Right lung (tissue), 10 donors: ENCODE results near the gene OR10A2. TPM values are rescaled to one million over a fixed set of nuclear protein-coding genes. Genes with fewer than 3 reads are reported as not detected.
"Not testable (repeated sequence)": the region's sequence is repeated elsewhere in the genome, so short reads cannot be mapped to it uniquely, and the experiment has no call there.

ENCODE experiments used
- DNase-seq, 2 donors: peaks; one replicate each; pipeline ENCODE4 v3.0.0-alpha.2; 2013
- long read RNA-seq, 8 donors: transcript quantifications; one replicate each; lab custom pipeline, GENCODE V29; 2026
- polyA plus RNA-seq, 5 donors: library from polyadenylated mRNA; unstranded; fragments of 120-200 nt; gene quantifications; one replicate each; pipeline versions ENCODE4 v1.2.1 to v1.2.3, GENCODE V29; 2013; ENCODE audit warnings: inconsistent platforms in 1 of 5, low replicate concordance in 1 of 5; ENCODE audit not compliant: insufficient read length in 5 of 5, insufficient read depth in 1 of 5

OR10A2 gene, protein sequence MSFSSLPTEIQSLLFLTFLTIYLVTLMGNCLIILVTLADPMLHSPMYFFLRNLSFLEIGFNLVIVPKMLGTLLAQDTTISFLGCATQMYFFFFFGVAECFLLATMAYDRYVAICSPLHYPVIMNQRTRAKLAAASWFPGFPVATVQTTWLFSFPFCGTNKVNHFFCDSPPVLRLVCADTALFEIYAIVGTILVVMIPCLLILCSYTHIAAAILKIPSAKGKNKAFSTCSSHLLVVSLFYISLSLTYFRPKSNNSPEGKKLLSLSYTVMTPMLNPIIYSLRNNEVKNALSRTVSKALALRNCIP
- polyA plus RNA-seq: under 1 TPM in 1 of 5 donors, not detected in 4; 0.04 TPM
- long read RNA-seq, donor 1: 0 reads
- long read RNA-seq, donor 2: 0 reads
- long read RNA-seq, donor 3: 0 reads
- long read RNA-seq, donor 4: 0 reads
- long read RNA-seq, donor 5: 0 reads
- long read RNA-seq, donor 6: 0 reads
- long read RNA-seq, donor 7: 0 reads
- long read RNA-seq, donor 8: 0 reads

- no peak for DNase-seq
Observed at GRCh38 chr11:6862961-6863360, at the start of gene OR10A2. Gene OR10A2 (plus strand): TSS chr11:6863057. CDS start chr11:6869755, 6,698 bp downstream.

GRCh38 chr11:6813656-6814055, 49.2 kb upstream of the OR10A2 start:
- no peak for DNase-seq

DNA sequence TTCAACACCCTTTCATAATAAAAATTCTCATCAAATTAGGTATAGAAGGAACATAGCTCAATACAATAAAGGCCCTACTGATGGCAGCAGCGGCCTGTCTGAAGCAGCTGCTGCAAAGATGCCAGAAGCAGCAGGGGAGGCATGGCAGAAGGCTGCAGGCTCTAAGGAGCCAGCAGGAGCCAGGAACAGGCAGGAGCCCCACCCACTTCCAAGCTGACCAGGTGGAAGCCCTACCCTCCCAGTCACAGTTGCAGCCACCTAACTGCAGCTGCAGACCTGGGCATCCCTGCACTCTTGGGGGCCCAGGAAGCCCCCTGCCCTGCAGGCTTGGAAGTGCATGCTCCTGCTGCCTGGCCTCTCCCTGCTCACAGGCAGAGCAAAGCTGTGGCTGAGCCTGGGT, 45.2 kb upstream of the OR10A2 start:
- no peak for DNase-seq

DNA sequence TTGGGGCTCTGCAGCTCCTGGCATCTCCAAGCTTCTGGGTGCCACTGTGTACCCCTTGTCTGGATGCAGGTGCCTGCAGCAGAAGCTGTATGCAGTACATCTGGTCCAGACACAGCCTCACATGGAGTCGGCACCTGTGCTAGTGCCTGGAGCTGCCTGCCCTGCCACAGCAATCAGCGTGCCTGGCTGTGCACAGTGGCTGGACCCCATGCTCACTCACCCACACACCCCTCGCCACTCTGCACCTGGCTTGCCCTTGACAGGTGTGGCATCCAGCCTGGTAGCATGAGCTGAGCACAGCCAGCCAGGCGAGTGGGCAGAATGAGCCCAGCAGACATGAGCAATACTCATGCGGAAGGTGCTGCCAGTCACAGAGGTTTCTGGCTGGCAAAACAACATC, 43.9 kb upstream of the OR10A2 start:
- no peak for DNase-seq

GRCh38 chr11:6824136-6824823, 38.6 kb upstream of the OR10A2 start:
- DNase-seq: no peak

- no peak for DNase-seq
Observed at GRCh38 chr11:6825231-6825744, 37.6 kb upstream of the OR10A2 start.

DNA sequence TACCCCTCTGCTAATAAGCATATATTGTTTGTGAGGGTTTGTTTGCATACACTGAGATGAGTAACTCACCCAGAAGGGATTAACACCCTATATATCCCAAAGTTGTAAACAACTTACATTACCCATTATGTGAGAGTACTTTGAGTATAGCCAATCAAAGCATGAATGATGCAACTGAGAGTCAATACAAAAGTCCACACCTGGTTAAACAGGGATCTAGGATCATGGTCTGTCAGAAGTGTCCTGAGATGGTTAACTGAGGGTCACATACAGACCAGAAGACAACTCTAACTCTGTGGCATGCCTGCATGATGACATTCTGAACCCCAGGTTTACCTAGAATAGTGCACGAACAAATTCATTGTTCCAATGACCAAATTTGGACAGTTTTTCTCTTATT, 34.8 kb upstream of the OR10A2 start:
- DNase-seq: no peak

DNA sequence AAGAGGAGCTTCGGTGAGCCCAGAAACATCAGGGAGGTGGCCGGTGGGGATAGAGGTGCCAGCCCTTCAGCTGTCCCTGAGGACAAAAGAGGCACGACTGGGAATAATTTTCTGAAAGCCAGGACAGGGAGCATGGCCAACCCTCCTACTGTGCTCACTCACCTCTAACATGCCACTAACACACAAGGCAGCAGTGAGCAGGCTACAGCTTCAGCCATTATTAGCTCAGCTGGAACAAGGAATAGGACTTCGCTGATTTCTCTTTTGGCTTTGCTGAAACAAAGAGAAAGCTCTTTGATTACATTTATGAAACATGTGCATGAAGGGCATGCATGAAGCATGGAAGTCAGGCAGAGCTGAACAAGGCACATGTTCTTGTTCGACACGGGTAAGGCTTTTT, 29.5 kb upstream of the OR10A2 start:
- no peak for DNase-seq

GRCh38 chr11:6834021-6834420, 28.8 kb upstream of the OR10A2 start:
- no peak for DNase-seq

DNA sequence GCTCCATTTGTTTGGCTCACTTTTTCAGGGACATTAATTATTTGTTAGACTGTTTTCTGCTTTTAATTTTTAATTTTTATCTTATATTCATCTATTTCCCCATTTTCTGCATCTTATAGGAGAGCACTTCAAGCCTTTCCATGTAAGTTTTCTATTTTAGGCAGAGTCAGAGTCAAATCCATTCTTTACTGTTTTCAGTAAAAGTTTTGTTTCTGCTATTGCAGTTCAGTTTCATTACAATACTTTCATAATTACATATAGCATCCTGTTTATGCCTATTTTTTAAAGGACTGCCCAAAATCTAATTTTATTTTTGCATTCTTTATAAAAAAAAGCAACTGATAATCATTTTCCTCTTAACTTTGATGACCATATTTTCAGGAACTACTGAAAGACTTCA, 21.2 kb upstream of the OR10A2 start:
- no peak for DNase-seq

- no peak for DNase-seq
Observed at GRCh38 chr11:6843670-6844069, 19.2 kb upstream of the OR10A2 start.

DNA sequence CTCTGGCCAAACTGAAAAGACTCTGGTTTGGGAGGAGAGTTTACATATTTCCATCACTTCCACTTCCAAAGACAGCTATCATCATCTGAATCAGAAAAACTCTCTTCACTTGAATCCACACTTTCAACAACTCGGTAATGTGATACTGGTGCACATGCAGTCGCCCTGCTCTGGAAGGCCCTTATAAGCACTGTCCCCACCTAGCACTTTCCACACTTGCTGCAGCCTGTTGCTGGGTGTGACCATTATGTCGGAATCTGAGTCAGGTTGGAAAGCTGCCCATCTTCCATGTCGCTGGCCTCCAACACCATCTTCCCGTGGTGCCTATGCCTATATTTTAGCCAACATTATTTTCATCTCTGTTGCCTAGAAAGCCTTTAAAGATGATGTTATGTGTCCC, 18.5 kb upstream of the OR10A2 start:
- no peak for DNase-seq

DNA sequence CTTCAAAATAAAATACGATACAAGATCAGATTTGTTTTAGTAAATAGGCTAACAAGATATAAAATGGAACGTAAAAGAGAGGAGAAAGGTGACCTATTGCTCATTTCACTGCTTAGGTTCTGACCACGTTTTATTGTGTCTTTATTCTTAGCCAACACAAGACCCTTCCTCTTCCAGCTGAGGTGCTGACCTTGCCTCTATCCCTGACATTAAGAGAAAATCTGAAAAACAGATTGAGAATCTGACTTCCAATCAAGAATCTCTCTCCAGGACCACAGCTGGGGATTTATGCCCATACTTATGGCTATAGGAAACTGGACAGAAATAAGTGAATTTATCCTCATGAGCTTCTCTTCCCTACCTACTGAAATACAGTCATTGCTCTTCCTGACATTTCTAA, 17.5 kb upstream of the OR10A2 start, which contains the start of gene OR10A5:
OR10A5 (plus strand) TSS at position 301 of the 400 bp plus-strand sequence; CDS start at position 301, 0 bp downstream.
- DNase-seq: no peak

GRCh38 chr11:6850526-6850925, 12.3 kb upstream of the OR10A2 start:
- no peak for DNase-seq

DNA sequence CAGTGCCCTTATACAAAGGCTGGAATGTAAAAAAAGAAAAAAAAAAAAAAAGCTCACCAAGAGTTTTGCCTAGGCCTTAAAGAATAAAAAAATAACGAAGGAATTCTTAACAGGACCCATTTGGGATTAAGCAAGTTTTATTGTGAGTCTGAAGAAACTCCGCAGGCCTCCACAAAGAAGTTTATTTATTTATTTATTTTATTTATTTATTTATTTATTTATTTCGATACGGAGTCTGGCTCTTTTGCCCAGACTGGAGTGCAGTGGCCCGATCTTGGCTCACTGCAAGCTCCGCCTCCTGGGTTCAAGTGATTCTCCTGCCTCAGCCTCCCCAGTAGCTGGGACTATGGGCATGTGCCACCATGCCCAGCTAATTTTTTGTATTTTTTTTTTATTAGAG, 8.1 kb upstream of the OR10A2 start:
- not testable (repeated sequence) for DNase-seq

GRCh38 chr11:6855971-6856541, 6.8 kb upstream of the OR10A2 start:
- no peak for DNase-seq

DNA sequence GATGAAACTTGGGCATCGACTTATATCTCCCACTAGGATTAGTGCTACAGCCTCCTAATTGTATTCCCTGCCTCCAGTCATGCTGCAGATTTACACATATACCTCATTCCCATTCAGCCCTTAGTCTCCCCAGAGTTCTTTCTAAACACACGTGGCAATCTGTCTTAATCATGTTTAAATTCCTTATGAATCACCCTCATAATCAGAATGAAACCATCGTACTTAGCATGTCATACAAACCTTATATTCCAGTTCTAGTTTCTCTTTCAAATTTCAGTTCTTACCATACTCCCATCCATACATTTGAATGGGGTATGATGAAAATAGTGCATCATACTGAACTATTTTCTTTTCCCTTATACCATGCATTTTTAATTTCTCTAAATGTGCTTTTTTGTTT, 6.0 kb upstream of the OR10A2 start:
- no peak for DNase-seq

GRCh38 chr11:6864438-6864837, 1.6 kb downstream of the OR10A2 start:
- DNase-seq: no peak

GRCh38 chr11:6871278-6871677, 8.4 kb downstream of the OR10A2 start:
- no peak for DNase-seq

DNA sequence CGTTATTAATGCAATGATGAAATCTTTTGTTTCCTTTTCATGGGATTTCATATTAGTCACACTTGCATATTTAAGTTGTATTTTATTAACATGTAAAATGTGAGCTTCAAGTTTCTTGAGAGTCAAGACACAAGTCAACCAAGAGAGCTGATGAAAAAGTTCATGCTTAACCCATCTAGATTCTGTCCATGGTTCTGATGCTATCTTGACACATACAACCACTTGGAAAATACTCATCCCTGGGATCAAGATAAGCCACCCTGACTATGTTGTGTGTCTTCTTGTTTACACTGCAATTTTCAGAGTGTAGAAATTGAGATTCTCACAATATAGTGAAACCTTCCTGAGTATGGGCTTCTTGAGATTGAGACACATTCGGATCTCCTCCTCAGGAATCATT, 12.9 kb downstream of the OR10A2 start:
- DNase-seq: no peak

DNA sequence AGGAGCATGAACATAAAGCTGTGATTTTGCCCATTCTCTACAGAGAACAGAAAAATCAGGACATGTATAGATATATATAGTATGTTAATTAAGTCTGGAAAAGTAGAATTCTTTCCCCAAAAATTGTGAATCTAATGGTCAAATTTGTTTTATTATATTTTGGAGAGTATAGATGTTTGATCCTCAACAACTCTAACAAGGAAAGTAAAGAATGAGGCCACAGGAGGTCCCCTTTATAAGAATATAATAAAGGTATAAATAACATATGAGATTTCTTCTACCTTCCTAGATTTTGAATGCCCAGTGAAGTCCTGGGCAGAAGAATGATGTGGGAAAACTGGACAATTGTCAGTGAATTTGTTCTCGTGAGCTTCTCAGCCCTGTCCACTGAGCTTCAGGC, 13.5 kb downstream of the OR10A2 start, which contains the start of gene OR10A4:
OR10A4 (plus strand) TSS at position 301 of the 400 bp plus-strand sequence; CDS start at position 324, 23 bp downstream.
- no peak for DNase-seq

- no peak for DNase-seq
Observed at GRCh38 chr11:6876914-6877313, 14.1 kb downstream of the OR10A2 start.
